Astrocyte (in vitro differentiated cells and primary cell): ENCODE results near the gene PIK3R3. TPM values are rescaled to one million over a fixed set of nuclear protein-coding genes. Genes with fewer than 3 reads are reported as not detected.

Experiments used
- DNase-seq: peaks from one replicate; pipeline ENCODE4 v3.0.0-alpha.2; 2010; ENCODE audit warnings: low read depth
- FAIRE-seq: peaks from 2 replicates; lab custom pipeline; 2011; peaks lifted over from hg19 to GRCh38; lab: Jason Lieb, UNC
- H2AFZ ChIP-seq: 2 replicates; pipeline ENCODE4 v1.6.0; 2012; ENCODE audit warnings: low read depth, low read length, inconsistent platforms
- H3K27ac ChIP-seq: 2 replicates; pipeline ENCODE4 v1.5.1; 2011; ENCODE audit warnings: low read depth, low read length, inconsistent platforms
- H3K27me3 ChIP-seq: 2 replicates; pipeline ENCODE4 v1.6.0; 2011; ENCODE audit warnings: low read length, inconsistent platforms; ENCODE audit not compliant: insufficient read depth
- H3K36me3 ChIP-seq: 2 replicates; pipeline ENCODE4 v1.5.1; 2011; ENCODE audit warnings: low read length, inconsistent platforms; ENCODE audit not compliant: insufficient read depth
- H3K4me1 ChIP-seq: 2 replicates; pipeline ENCODE4 v1.5.1; 2011; ENCODE audit warnings: low read length, inconsistent platforms; ENCODE audit not compliant: insufficient read depth
- H3K4me2 ChIP-seq: 2 replicates; pipeline ENCODE4 v1.6.0; 2012; ENCODE audit warnings: low read length, inconsistent platforms
- H3K4me3 ChIP-seq: 2 replicates; pipeline ENCODE4 v1.5.1; 2011; ENCODE audit warnings: low read depth, mild to moderate bottlenecking, low read length, inconsistent platforms; ENCODE audit not compliant: insufficient read depth
- H3K79me2 ChIP-seq: 2 replicates; pipeline ENCODE4 v1.6.0; 2012; ENCODE audit warnings: mild to moderate bottlenecking, low read length, inconsistent platforms; ENCODE audit not compliant: insufficient read depth
- H3K9ac ChIP-seq: 2 replicates; pipeline ENCODE4 v1.6.0; 2012; ENCODE audit warnings: mild to moderate bottlenecking, low read length, inconsistent platforms
- H3K9me3 ChIP-seq: 2 replicates; pipeline ENCODE4 v1.5.1; 2012; ENCODE audit warnings: low read depth, mild to moderate bottlenecking, low read length, inconsistent platforms; ENCODE audit not compliant: insufficient read depth
- H4K20me1 ChIP-seq: 2 replicates; pipeline ENCODE4 v1.6.0; 2012; ENCODE audit warnings: low read length, inconsistent platforms; ENCODE audit not compliant: insufficient read depth
- H3K27ac Mint-ChIP-seq: one replicate; pipeline ENCODE4 v1.8.0; 2021; ENCODE audit warnings: mild to moderate bottlenecking, mixed read lengths; ENCODE audit not compliant: unreplicated experiment
- H3K27me3 Mint-ChIP-seq: one replicate; pipeline ENCODE4 v1.8.0; 2021; ENCODE audit warnings: low read depth, mixed read lengths; ENCODE audit not compliant: unreplicated experiment
- H3K36me3 Mint-ChIP-seq: one replicate; pipeline ENCODE4 v1.8.0; 2021; ENCODE audit warnings: low read depth, mixed read lengths; ENCODE audit not compliant: unreplicated experiment
- H3K4me1 Mint-ChIP-seq: one replicate; pipeline ENCODE4 v1.8.0; 2021; ENCODE audit warnings: low read depth, mixed read lengths; ENCODE audit not compliant: unreplicated experiment
- H3K4me3 Mint-ChIP-seq: one replicate; pipeline ENCODE4 v1.8.0; 2021; ENCODE audit warnings: mild to moderate bottlenecking, moderate library complexity, mixed read lengths; ENCODE audit not compliant: unreplicated experiment
- H3K9me3 Mint-ChIP-seq: one replicate; pipeline ENCODE4 v1.8.0; 2021; ENCODE audit warnings: mild to moderate bottlenecking, mixed read lengths; ENCODE audit not compliant: unreplicated experiment
- EZH2 ChIP-seq: IDR thresholded peaks from 2 replicates; pipeline ENCODE4 v1.6.1; 2012; ENCODE audit warnings: mild to moderate bottlenecking, low read length, inconsistent platforms; ENCODE audit not compliant: insufficient read depth
- total RNA-seq: library from RNA; stranded (reverse); gene quantifications from 2 replicates; pipeline ENCODE4 v1.2.1, GENCODE V29; 2021
- TF ChIP-seq, protein P1 (sequence below): IDR thresholded peaks from 2 replicates; pipeline ENCODE4 v1.5.1; 2011; ENCODE audit warnings: low read depth, mild to moderate bottlenecking, inconsistent platforms, low read length, moderate library complexity; ENCODE audit not compliant: insufficient read depth

PIK3R3 gene
- total RNA-seq, 1 donor from 2014 or later = 68.4 TPM

- Histone ChIP-seq H3K27ac (no peak overlapping the region), H3K36me3 (no peaks in the 10 kb centered on the region), H3K9ac (no peak overlapping the region), H3K9me3 (no peaks in the 10 kb centered on the region), H4K20me1 (peaks cover under 1% of the 10 kb centered on the region), H3K4me3 (no peak overlapping the region), H3K79me2 (peaks cover 20% of the 10 kb centered on the region), H3K4me2 (no peak overlapping the region), H3K27me3 (no peaks in the 10 kb centered on the region), H2AFZ (no peak overlapping the region), H3K4me1 (peaks cover 20% of the 10 kb centered on the region)
- Mint-ChIP-seq H3K27me3 (no peaks in the 10 kb centered on the region), H3K4me3 (no peak overlapping the region), H3K4me1 (peaks cover 21% of the 10 kb centered on the region), H3K9me3 (peaks cover 2% of the 10 kb centered on the region), H3K36me3 (no peaks in the 10 kb centered on the region), H3K27ac (peak overlapping the region; percentile 36)
- no peak for FAIRE-seq
- TF ChIP-seq EZH2 = no peak
- peak; percentile 79 for DNase-seq
These were observed 2.4 kb upstream of the PIK3R3 start for GRCh38 chr1:46134660-46135331.

- Mint-ChIP-seq H3K27me3 (no peaks in the 10 kb centered on the region), H3K9me3 (no peaks in the 10 kb centered on the region), H3K36me3 (no peaks in the 10 kb centered on the region), H3K4me3 (peak overlapping the region; percentile 96), H3K4me1 (peaks cover 19% of the 10 kb centered on the region), H3K27ac (peak overlapping the region; percentile 100)
- FAIRE-seq = no peak
- Histone ChIP-seq H4K20me1 (peaks cover 7% of the 10 kb centered on the region), H3K9me3 (no peaks in the 10 kb centered on the region), H3K27ac (no peak overlapping the region), H3K36me3 (no peaks in the 10 kb centered on the region), H2AFZ (no peak overlapping the region), H3K4me3 (peak overlapping the region; percentile 90), H3K79me2 (peaks cover 29% of the 10 kb centered on the region), H3K27me3 (no peaks in the 10 kb centered on the region), H3K4me1 (peaks cover 20% of the 10 kb centered on the region), H3K4me2 (peak overlapping the region; percentile 94), H3K9ac (peak overlapping the region; percentile 98)
- TF ChIP-seq, protein P1, sequence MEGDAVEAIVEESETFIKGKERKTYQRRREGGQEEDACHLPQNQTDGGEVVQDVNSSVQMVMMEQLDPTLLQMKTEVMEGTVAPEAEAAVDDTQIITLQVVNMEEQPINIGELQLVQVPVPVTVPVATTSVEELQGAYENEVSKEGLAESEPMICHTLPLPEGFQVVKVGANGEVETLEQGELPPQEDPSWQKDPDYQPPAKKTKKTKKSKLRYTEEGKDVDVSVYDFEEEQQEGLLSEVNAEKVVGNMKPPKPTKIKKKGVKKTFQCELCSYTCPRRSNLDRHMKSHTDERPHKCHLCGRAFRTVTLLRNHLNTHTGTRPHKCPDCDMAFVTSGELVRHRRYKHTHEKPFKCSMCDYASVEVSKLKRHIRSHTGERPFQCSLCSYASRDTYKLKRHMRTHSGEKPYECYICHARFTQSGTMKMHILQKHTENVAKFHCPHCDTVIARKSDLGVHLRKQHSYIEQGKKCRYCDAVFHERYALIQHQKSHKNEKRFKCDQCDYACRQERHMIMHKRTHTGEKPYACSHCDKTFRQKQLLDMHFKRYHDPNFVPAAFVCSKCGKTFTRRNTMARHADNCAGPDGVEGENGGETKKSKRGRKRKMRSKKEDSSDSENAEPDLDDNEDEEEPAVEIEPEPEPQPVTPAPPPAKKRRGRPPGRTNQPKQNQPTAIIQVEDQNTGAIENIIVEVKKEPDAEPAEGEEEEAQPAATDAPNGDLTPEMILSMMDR = no peak
- TF ChIP-seq EZH2 = no peak
- no peak for DNase-seq
These were observed 1.4 kb upstream of the PIK3R3 start for GRCh38 chr1:46133781-46134350.

DNA sequence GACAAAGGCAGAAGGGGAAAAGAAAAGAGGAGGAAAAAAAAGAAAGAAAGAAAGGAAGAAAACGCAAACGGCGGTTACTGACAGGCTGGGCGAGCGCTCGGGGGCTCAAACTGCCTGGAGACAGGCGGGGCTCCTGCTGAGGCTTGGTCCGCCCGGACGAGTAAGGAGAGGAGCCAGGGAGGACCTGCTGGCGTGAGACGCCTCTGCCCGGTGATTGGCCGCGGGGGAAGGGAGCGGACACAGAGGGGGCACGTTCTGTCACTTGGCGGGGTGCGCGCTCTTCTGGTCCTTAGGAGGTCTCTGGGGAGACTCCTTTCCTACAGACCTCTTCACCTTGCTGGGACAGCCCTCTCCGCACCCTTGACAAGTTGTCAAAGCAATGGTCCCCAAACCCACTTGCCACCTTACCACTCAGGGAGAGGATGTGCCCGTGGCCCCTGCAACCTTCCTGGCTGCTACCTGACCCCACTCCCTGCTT is 791 bp upstream of the PIK3R3 start:
- Histone ChIP-seq H3K27me3 (no peaks in the 10 kb centered on the region), H3K4me1 (peaks cover 21% of the 10 kb centered on the region), H3K9ac (peak overlapping the region; percentile 98), H3K4me3 (peak overlapping the region; percentile 90), H3K9me3 (no peaks in the 10 kb centered on the region), H2AFZ (peak overlapping the region; percentile 83), H3K79me2 (peaks cover 35% of the 10 kb centered on the region), H3K27ac (peak overlapping the region; percentile 100), H3K36me3 (no peaks in the 10 kb centered on the region), H3K4me2 (peak overlapping the region; percentile 94), H4K20me1 (peaks cover 12% of the 10 kb centered on the region)
- Mint-ChIP-seq H3K36me3 (no peaks in the 10 kb centered on the region), H3K27me3 (no peaks in the 10 kb centered on the region), H3K4me1 (peaks cover 19% of the 10 kb centered on the region), H3K9me3 (no peaks in the 10 kb centered on the region), H3K4me3 (peak overlapping the region; percentile 96), H3K27ac (peak overlapping the region; percentile 100)
- DNase-seq = no peak
- no peak for FAIRE-seq
- TF ChIP-seq EZH2 = no peak
- TF ChIP-seq, protein P1 = no peak
